Chondrocyte (in vitro differentiated cells): Measurements from ENCODE around the gene TOMM6. TPM values are rescaled to one million over a fixed set of nuclear protein-coding genes. Genes with fewer than 3 reads are reported as not detected.

Source experiments
- DNase-seq: peaks from one replicate; pipeline ENCODE4 v3.0.0; 2021; ENCODE audit warnings: mixed read lengths, low spot score
- H3K27ac Mint-ChIP-seq: one replicate; pipeline ENCODE4 v1.8.0; 2021; ENCODE audit warnings: mild to moderate bottlenecking, moderate library complexity, mixed read lengths; ENCODE audit not compliant: unreplicated experiment
- H3K27me3 Mint-ChIP-seq: 2 replicates; pipeline ENCODE4 v1.8.0; 2021; ENCODE audit warnings: low read depth, mixed read lengths
- H3K36me3 Mint-ChIP-seq: 2 replicates; pipeline ENCODE4 v1.8.0; 2021; ENCODE audit warnings: low read depth, mixed read lengths
- H3K4me1 Mint-ChIP-seq: 2 replicates; pipeline ENCODE4 v1.8.0; 2021; ENCODE audit warnings: low read depth, mild to moderate bottlenecking, mixed read lengths
- H3K4me3 Mint-ChIP-seq: one replicate; pipeline ENCODE4 v1.8.0; 2021; ENCODE audit warnings: mild to moderate bottlenecking, moderate library complexity, mixed read lengths; ENCODE audit not compliant: unreplicated experiment
- H3K9me3 Mint-ChIP-seq: 2 replicates; pipeline ENCODE4 v1.8.0; 2021; ENCODE audit warnings: low read depth, mixed read lengths
- total RNA-seq: library from RNA; stranded (reverse); gene quantifications from 3 replicates; pipeline ENCODE4 v1.2.1, GENCODE V29; 2021
- TF ChIP-seq, protein P1 (sequence below): fragments of 200-600 bp; sonication (generic); IDR thresholded peaks from 2 replicates; pipeline ENCODE4 v1.5.0; 2021; ENCODE audit warnings: antibody characterized with exemption, mild to moderate bottlenecking, moderate library complexity

The TOMM6 gene
- total RNA-seq, 1 donor from 2014 or later, result 96.1 TPM

DNA sequence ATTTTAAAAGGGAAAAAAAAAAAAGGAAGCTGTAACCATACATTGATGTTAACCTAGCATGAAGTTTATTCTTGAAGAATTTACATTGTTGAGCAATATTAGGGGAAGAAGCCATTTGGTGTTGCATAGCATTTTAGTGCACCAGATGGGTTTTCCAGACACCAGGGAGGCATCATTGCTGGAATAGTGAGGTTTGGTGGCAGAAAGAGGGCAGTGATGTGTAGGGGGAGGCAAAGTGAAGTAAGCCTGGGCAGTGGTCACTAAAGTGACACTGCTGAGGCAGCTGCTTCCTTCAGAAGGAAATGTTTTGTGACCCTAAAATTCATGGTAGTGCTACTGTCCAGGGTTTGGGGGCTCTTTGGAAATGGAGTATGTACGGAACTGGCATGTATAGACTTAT lies 2.6 kb downstream of the TOMM6 start:
- TF ChIP-seq, protein P1, sequence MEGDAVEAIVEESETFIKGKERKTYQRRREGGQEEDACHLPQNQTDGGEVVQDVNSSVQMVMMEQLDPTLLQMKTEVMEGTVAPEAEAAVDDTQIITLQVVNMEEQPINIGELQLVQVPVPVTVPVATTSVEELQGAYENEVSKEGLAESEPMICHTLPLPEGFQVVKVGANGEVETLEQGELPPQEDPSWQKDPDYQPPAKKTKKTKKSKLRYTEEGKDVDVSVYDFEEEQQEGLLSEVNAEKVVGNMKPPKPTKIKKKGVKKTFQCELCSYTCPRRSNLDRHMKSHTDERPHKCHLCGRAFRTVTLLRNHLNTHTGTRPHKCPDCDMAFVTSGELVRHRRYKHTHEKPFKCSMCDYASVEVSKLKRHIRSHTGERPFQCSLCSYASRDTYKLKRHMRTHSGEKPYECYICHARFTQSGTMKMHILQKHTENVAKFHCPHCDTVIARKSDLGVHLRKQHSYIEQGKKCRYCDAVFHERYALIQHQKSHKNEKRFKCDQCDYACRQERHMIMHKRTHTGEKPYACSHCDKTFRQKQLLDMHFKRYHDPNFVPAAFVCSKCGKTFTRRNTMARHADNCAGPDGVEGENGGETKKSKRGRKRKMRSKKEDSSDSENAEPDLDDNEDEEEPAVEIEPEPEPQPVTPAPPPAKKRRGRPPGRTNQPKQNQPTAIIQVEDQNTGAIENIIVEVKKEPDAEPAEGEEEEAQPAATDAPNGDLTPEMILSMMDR, result no peak
- no peaks in the 10 kb centered on the region for H3K36me3 Mint-ChIP-seq
- H3K27me3 Mint-ChIP-seq, result no peaks in the 10 kb centered on the region
- H3K27ac Mint-ChIP-seq, result no peak overlapping the region
- H3K4me3 Mint-ChIP-seq, result no peak overlapping the region
- DNase-seq, result no peak
- H3K4me1 Mint-ChIP-seq, result peaks cover 20% of the 10 kb centered on the region
- no peaks in the 10 kb centered on the region for H3K9me3 Mint-ChIP-seq

DNA sequence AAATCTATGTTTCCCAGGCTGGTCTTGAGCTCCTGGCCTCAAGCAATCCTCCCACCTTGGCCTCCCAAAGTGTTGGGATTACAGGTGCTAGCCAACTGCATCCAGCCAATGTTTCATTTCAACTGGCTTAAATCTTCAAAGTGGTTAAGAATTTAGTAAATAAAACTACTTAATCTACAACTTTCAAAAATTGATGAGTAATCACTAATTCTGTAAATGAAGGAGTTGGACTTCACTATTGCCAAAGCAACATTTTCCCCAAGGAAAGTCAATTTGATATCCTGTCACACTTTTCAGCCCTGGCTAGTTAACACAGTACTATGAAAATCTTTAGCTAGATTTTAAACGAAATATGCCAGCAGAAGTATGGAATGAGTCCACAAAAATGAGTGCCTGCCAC lies 3.8 kb downstream of the TOMM6 start:
- no peaks in the 10 kb centered on the region for H3K27me3 Mint-ChIP-seq
- no peak overlapping the region for H3K27ac Mint-ChIP-seq
- H3K36me3 Mint-ChIP-seq, result no peaks in the 10 kb centered on the region
- no peaks in the 10 kb centered on the region for H3K9me3 Mint-ChIP-seq
- H3K4me3 Mint-ChIP-seq, result no peak overlapping the region
- peaks cover 15% of the 10 kb centered on the region for H3K4me1 Mint-ChIP-seq
- DNase-seq, result no peak
- TF ChIP-seq, protein P1, result no peak

DNA sequence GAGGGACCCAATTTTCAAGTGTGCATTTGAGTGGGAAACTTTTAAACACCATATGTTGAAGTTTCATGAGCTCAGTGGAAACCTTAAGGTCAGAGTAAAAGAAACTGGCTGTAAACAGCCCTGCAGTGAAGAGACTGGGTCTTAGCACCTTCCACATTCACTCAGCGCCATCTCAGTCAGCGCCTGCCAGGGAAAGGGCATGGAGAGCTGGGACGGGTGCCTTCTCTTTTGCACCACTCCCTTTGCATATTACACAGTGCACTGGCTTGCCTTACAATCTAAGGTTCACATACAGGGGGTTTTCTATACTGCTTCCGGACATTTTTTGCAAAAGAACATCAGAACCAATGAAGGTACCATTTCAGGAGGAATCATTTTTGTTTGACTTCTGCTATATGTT lies 4.5 kb downstream of the TOMM6 start:
- DNase-seq, result no peak
- peaks cover 2% of the 10 kb centered on the region for H3K36me3 Mint-ChIP-seq
- peaks cover 15% of the 10 kb centered on the region for H3K4me1 Mint-ChIP-seq
- H3K27me3 Mint-ChIP-seq, result no peaks in the 10 kb centered on the region
- no peak overlapping the region for H3K27ac Mint-ChIP-seq
- H3K4me3 Mint-ChIP-seq, result no peak overlapping the region
- H3K9me3 Mint-ChIP-seq, result no peaks in the 10 kb centered on the region
- TF ChIP-seq, protein P1, result no peak

DNA sequence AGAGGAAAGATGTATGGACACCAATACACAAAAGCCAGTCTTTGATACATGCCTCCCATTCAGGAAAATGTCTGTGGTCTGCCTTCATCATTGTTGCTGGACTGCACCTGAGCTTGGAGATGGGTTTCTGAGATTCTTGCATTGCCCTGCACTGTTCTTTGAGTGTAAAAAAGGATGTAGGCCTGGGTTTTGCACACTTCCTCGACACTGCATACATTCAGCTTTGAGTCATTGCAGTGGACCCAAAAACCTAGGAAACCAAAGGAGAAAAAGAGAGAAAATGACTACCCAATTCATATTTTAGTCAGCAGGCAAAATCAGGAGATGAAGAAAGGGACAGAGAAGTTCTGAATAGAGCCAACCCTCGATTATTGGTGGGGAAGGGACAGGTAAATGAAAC lies 9.0 kb downstream of the TOMM6 start:
- Mint-ChIP-seq H3K27me3 (no peaks in the 10 kb centered on the region), H3K36me3 (peaks cover 2% of the 10 kb centered on the region), H3K4me3 (no peak overlapping the region), H3K4me1 (peaks cover 5% of the 10 kb centered on the region), H3K27ac (no peak overlapping the region), H3K9me3 (no peaks in the 10 kb centered on the region)
- TF ChIP-seq, protein P1, result no peak
- DNase-seq, result no peak

DNA sequence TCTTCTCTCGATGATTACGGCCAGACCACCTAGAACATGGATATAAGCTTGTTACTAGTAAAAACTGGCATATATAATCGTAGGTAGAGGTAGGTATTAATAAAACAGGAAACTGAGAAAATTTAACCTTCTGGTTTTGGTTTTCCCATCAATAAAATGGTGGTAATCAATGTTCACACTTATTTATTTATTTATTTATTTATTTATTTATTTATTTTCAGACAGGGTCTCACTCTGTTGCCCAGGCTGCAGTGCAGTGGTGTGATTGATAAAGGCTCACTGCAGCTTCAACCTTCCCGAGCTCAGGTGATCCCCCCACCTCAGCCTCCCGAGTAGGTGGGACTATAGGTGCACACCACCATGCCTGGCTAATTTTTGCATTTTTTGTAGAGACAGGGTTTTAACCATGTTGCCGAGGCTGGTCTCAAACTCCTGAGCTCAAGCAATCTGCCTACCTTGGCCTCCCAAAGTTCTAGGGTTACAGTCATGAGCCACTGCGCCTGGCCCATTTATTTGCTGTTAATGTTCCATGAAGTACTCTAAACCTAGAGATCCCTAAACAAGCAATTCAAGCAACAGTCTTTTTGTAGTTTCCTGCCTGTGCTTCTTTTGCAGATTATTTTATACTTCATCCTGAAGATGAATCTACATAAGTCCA lies 11.5 kb downstream of the TOMM6 start:
- Mint-ChIP-seq H3K27me3 (no peaks in the 10 kb centered on the region), H3K27ac (no peak overlapping the region), H3K9me3 (no peaks in the 10 kb centered on the region), H3K4me3 (no peak overlapping the region), H3K36me3 (peaks cover 2% of the 10 kb centered on the region), H3K4me1 (no peaks in the 10 kb centered on the region)
- TF ChIP-seq, protein P1, result no peak
- DNase-seq, result no peak
